SH-SY5Y (cell line): ENCODE results near the gene ANGPTL2.

ENCODE experiments used
- GATA2 ChIP-seq: IDR thresholded peaks from 2 replicates; pipeline ENCODE4 v1.6.1; 2011; ENCODE audit warnings: mild to moderate bottlenecking, low read depth, low read length
- GATA3 ChIP-seq: IDR thresholded peaks from 2 replicates; pipeline ENCODE4 v1.6.1; 2011; ENCODE audit warnings: low read depth, mild to moderate bottlenecking, low read length, moderate library complexity

DNA sequence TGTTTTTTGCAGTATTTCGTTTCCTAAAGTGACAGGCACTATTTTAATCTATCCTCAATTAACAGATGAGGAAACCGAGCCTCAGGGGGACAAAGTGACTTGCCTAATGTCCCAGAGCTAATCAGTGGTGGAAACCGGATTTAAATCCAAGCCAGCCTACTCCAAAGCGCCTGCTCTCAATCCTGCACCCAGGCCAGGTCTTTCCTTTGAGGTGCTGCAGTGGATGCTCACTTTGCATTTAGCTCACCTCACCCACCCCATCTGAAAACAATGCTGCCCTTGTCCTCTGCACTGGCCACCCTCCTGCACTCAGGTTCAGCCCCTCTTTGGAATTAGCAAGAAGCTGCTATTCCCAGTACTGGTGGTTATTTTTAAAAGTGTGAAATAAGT is 16.0 kb downstream of the ANGPTL2 start:
- TF ChIP-seq GATA3 (no peak), GATA2 (no peak)
